Measurements from ENCODE around the gene TXNRD2. TPM values are rescaled to one million over a fixed set of nuclear protein-coding genes. Genes with fewer than 3 reads are reported as not detected.

Gene TXNRD2
- total RNA-seq, 1 experiment from 2014 or later, result 19.7 TPM

DNA sequence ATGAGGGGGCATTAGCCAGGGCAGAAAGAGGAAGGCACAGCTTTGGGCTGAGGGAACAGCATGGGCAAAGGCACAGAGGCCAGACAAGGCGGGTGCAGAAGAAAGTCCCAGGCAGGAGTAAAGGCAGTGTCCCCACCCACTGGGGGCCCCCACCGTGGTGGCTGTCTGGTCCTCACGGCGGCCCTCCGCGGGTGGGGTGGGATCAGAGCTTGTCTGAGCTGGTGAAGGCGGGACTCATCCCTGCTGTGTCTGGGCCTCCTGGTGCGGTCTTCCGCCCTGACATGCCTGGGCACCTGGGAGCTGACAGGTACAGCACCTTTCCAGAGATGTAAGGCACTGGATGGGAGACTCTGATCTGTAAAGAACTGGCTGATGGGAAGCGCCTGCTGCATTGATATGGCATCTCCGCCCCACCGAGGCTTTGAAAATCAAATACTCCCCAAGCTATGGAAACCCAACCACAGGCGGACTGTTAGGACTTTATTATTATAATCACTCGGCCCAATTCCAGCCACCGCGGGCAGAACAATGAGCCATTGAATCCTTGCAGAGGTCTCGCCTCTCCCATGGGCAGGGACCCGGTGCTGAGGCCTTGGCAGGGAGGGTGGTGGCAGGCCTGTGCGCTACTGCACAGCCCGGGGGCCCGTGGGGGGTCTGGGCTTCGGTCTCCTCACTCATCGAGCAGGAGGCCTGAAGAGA, 72.7 kb downstream of the TXNRD2 start:
- Histone ChIP-seq H3K4me3 (replicated peaks in 1 of 2; ENCODE audit: low read depth in 1 of 2, low read length in 2 of 2) (no peak overlapping the region), H3K9ac (ENCODE audit: low read length) (no peak overlapping the region), H3K27me3 (ENCODE audit: insufficient read depth, low read length) (no peaks in the 10 kb centered on the region), H3K9me2 (ENCODE audit: insufficient read depth) (no peaks in the 10 kb centered on the region), H3K4me1 (ENCODE audit: control insufficient read depth in 1 of 2, insufficient read depth in 2 of 2, low read length in 2 of 2) (no peaks in the 10 kb centered on the region), H3K27ac (ENCODE audit: low read depth, low read length) (no peak overlapping the region), H3K79me2 (ENCODE audit: insufficient read depth, low read length) (no peaks in the 10 kb centered on the region), H3K4me2 (ENCODE audit: low read length) (no peak overlapping the region), H3K9me3 (ENCODE audit: control insufficient read depth in 1 of 2, insufficient read depth in 1 of 2, low read depth in 1 of 2, low read length in 2 of 2) (no peaks in the 10 kb centered on the region), H4K20me1 (ENCODE audit: insufficient read depth) (no peaks in the 10 kb centered on the region), H2AFZ (ENCODE audit: low read depth, low read length, poor library complexity, severe bottlenecking) (no peak overlapping the region), H3K36me3 (ENCODE audit: control insufficient read depth in 1 of 2, insufficient read depth in 2 of 2, low read length in 2 of 2) (no peaks in the 10 kb centered on the region)
- ATAC-seq, result no peak
- POLR2A ChIA-PET, result no interaction called here
- BruUV-seq (replicated peaks), result no TSS peak
- RAD21 ChIA-PET (ENCODE audit: low non-redundant PET in 1 of 2, low total read pairs in 2 of 2, uncharacterized antibody in 2 of 2, unreplicated experiment in 2 of 2), result no interaction called here
- TF ChIP-seq MAX (IDR thresholded peaks at IDR 0.05) (no peak), SP1 (IDR thresholded peaks at IDR 0.05; ENCODE audit: low read depth) (no peak), EGR1 (IDR thresholded peaks at IDR 0.05; ENCODE audit: low read depth) (no peak), SRF (IDR thresholded peaks at IDR 0.05; ENCODE audit: low read depth) (no peak), FOSL1 (IDR thresholded peaks at IDR 0.05; ENCODE audit: low read depth) (no peak), EZH2 (IDR thresholded peaks at IDR 0.05) (no peak), POLR2A (IDR thresholded peaks at IDR 0.05; ENCODE audit: borderline replicate concordance, extremely low read depth, insufficient read depth, insufficient read length) (no peak), YY1 (IDR thresholded peaks at IDR 0.05; ENCODE audit: extremely low read depth, insufficient replicate concordance, low read depth, low read length) (no peak), RAD21 (IDR thresholded peaks at IDR 0.05; ENCODE audit: low read depth) (no peak), ZFX (IDR thresholded peaks at IDR 0.05) (no peak), ELF1 (IDR thresholded peaks at IDR 0.05; ENCODE audit: borderline replicate concordance, low read depth) (no peak), REST (IDR thresholded peaks at IDR 0.05; ENCODE audit: low read depth) (no peak)
- TF ChIP-seq, protein P1, sequence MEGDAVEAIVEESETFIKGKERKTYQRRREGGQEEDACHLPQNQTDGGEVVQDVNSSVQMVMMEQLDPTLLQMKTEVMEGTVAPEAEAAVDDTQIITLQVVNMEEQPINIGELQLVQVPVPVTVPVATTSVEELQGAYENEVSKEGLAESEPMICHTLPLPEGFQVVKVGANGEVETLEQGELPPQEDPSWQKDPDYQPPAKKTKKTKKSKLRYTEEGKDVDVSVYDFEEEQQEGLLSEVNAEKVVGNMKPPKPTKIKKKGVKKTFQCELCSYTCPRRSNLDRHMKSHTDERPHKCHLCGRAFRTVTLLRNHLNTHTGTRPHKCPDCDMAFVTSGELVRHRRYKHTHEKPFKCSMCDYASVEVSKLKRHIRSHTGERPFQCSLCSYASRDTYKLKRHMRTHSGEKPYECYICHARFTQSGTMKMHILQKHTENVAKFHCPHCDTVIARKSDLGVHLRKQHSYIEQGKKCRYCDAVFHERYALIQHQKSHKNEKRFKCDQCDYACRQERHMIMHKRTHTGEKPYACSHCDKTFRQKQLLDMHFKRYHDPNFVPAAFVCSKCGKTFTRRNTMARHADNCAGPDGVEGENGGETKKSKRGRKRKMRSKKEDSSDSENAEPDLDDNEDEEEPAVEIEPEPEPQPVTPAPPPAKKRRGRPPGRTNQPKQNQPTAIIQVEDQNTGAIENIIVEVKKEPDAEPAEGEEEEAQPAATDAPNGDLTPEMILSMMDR (IDR thresholded peaks at IDR 0.05 in 2 of 3, conservative IDR thresholded peaks at IDR 0.05 in 1 of 3; ENCODE audit: borderline replicate concordance in 1 of 3, insufficient read depth in 1 of 3, low read depth in 2 of 3, low read length in 2 of 3), result no peak
- intact Hi-C loops (cut with micrococcal nuclease), result no loop called here
- no peak for DNase-seq (ENCODE audit: low read depth, low spot score)
- CTCF ChIA-PET, result no interaction called here

All from HCT116 (cell line).